Activated CD8-positive, alpha-beta memory T cell treated with anti-CD3 and anti-CD28 coated beads for 4 hours (primary cell): ENCODE results near the gene SH3PXD2A.
"Not testable (repeated sequence)": the region's sequence is repeated elsewhere in the genome, so short reads cannot be mapped to it uniquely, and the experiment has no call there.

Source experiments
- DNase-seq, 2 donors: peaks; one replicate each; pipeline ENCODE4 v3.0.0-alpha.2; 2020; ENCODE audit warnings: low read depth in 2 of 2

The SH3PXD2A gene

DNA sequence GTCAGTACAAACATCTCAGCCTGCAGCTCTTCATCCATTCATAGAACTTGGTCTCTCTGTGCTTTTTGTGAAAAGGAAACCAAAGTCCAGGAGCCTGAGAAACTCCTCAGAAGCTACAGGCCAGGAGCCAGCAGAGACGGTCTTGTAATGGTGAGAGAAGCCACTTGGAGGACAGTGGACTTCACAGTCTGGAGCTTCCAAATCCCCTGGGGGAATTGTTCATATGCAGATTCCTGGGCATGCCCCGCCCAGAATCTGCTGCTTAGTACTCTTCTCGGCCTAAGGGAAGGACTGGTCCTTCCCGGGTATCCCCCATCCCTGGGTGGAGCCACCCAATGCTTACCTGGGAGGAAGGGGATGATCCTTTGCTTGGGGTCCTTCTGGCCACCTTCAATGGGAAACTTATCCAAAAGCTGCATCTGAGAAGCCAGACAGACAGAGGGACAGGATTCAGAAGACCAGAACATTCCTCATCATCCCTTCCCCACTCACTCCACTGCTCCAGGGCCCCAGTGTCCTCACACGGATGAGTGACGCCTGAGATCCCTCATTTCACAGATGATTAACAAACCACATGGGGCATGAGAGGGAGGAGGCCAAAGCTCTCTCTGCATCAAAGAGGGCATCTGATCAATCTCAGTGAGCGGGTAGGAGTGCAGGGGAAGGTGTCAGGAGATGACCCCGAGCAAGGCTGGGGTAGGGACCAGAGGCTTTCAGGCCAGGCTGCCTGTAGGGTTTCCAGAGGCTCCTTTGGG is 88.4 kb downstream of the SH3PXD2A start:
- no peak for DNase-seq

DNA sequence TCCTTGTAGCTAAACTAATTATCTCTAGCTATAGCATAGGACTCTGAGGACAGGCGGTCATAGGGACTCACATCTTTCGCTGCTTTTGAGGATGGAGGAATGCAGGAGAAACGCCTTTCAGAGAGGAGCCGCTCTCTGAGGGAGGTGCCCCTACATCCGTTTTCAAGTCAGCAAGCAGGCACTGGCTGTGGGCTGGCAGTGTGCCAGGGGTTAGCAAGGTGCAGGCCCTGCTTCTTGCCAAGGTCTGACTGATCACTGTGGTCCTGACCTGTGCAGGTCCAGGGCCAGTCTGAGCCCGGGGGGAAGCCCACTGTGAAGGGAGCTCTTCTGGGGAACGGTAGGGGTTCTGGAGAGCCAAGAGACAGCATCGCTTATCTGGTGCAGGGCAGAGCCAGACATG is 89.4 kb downstream of the SH3PXD2A start:
- DNase-seq = peak; percentile 43 to 51

DNA sequence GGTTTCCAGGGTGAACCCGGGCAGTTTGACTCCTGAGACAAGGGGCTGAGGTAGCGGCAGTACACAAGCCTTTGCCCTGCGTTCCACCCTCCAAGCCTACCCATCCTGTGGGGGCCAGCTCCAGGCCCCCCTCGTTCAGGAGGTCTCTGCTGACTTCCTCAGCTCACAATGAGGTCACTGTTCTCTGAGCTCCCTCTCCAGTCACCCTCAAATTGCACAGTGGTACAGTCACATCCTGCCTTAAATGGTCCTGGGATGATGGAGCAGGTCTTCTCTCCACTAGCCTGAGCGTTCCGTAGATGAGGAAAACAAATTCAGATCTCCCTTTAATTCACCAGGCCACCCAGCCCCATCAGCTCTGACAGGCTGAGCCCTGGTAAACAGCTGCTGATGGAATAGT is 90.2 kb downstream of the SH3PXD2A start:
- DNase-seq = no peak

DNA sequence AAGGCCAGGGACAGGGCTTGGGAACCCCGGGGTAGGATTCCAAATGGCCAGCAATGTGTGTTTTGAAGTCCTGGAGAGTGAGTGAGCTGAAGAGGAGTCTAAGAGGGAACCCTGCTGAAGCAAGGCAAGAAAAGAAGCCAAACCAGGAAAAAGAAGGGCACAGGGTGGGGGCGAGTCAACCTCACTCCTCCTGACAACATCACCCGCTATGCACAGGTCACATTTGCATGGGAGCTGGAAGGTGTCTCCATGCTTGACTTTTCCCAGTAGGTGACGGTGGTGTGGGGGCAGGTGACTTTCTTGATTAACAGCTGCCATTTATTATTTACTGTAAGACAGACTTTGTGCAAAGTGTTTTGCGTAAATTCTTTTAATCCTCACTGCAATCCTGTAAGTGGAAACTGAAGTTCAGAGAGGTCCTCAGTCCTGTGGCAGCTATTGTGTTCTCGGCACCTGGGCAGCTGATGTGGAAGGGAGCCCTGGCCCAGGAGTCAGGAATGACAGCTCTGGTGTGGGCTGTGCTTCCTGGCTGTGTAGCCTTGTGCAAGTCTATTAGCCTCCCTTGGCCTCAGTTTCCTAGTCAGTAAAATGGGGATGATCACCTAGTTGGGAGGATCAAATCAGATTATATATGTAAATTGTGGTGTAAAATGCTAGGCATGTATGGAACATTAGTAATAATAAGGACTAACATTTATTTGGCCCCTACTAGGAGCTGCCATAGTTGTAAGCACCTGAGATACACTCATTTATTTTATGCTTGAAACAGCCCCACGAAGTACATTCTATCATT is 90.9 kb downstream of the SH3PXD2A start:
- no peak for DNase-seq

DNA sequence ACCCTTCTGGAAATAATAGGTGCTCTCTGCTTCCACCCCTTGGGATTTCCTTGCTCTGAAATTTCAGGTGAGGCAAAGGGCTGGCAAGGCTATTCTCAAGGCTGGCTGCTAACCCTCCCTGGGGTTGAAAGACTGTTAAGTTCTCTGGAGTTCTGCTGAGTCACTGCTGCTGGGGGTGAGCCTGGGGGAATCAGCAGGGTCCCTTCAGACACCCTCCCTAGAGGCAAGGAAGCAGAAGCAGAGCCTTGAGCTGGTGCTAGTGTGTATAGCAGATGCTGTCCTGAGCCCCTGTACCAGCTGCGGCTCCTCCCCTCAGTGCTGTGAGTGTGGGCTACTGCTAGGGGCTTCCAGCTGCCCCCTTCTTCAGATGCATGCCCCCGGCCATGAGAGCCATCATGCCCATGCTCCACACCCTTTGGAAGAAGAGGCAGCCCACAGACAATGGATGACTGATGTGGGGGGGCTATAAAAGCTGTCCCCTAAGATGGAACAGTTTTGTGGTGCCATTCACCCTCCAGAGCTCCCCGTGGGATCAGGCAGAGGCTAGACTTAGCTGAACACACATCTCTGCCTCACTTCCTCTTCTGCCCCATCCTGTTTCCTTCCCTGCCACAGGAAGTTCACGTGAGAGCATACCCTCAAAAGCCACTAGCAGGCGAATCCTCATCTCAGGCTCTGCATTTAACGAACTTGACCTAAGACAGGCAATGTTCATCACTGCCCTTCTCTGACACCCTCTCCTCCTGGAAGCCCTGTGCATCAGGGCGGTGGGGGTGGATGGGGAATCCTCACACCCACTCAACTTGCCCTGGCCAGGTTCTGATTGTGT is 91.8 kb downstream of the SH3PXD2A start:
- no peak for DNase-seq

DNA sequence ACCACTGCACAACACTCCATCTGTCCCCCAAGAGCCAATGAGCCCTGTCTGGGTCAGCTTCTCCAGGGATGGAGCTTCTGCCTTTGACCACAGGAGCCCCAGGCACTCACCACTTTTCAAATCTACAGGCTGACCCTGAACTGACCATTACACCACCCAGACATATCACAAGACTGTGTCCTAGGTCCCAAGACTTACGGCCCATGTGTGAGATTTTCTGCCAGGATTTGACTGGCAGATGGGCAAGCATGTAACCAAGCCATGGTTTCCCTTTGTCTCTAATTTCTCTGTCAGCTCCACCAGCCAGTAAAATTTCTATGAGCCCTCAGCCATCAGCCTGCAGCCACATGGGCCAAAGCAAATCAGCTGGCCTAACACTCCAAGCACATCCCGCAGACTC is 92.5 kb downstream of the SH3PXD2A start:
- DNase-seq = no peak

DNA sequence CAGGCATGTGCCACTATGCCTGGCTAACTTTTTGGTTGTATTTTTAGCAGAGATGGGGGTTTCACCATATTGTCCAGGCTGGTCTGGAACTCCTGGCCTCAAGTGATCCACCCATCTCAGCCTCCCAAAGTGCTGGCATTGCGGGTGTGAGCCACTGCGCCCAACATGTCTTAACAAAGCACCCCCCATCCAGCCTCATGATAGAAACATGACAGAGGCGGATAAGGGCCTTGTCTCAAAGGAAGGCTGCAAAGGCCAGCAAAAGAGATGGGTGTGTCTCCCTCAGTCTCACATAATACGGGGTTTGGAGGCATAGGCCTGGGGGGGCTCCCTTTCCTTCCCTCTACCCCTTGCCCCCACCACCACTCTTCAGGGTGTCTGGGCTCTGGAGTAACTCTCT is 93.2 kb downstream of the SH3PXD2A start:
- DNase-seq = no peak

DNA sequence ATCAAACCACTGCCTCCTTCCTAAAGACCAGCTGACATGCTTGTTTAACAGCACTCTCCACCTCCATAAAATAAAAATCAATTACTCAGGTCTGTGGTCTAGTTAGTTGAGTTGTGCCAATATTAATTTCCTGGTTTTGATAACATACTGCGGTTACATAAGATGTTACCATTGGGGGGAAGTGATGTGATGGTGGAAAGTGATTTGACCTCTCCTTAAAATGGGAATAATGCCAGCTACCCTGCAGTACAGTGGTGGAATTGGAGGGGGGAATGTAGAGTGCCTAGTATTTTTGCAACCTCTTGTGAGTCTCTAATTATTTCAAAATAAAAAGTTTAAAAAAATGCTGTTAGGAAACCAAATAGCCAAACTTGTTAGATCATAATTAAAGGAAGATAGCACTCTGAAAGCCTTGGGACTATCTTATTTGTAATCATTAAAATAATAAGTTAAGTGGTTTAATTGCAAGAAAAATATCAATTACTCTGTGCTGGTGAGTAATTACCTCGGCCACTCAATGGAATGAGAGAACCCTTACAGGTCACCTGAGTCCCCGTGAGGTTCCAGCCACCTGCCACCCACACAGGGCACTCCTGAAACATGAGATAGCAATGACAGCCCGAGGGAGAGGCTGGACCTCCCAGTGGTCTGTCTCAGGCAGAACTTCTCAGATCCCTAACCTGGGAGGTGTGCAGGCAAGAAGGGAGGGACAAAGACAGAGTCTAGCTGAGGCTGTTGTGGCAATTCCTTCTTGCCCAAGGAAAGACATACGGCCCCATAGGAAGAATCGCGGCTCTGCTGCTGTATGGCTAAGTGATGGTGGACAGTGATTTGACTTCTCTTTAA is 94.1 kb downstream of the SH3PXD2A start:
- no peak for DNase-seq

DNA sequence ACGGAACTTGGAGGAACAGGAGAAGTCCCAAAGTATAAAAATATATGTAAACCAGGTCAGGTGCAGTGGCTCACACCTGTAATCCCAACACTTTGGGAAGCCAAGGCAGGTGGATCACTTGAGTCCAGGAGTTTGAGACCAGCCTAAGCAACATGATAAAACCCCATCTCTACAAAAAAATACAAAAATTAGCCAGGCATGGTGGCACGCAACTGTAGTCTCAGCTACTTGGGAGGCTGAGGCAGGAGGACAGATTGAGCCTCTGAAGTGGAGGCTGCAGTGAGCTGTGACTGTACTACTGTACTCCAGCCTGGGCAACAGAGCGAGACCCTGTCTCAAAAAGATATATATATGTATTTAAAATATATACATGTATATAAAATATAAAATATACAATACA is 95.1 kb downstream of the SH3PXD2A start:
- not testable (repeated sequence) for DNase-seq

DNA sequence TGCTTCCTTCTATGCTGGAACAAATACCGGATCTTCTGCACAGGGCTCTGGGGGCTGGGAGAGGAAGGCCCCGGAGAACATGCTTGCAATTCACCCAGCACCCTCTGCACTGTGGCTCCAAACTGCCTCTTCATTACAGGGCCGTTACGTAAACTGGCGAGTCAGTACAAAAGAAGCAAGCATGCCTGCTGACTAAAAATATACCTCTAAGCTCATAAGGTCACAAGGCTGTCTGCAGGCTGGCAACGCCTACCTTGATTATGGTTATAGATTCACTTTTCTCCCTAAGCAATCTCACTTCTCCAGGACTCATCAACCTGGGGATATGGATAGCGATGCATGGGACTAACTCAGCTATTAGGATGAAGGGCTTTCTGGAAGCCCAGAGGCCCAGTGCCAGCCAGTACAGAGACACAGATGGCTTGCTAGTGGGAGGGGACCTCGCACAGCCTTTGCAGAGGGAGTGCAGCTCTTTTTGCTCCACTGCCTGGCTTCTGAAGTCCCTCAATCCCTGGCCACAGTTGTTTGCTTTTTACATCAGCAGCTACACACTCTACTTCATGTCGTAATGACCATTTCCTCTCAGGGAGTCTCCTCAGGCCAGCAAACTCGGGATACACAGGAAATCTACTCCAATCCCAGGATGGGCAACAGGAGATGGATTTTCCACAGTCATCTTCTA is 96.1 kb downstream of the SH3PXD2A start:
- DNase-seq = no peak

DNA sequence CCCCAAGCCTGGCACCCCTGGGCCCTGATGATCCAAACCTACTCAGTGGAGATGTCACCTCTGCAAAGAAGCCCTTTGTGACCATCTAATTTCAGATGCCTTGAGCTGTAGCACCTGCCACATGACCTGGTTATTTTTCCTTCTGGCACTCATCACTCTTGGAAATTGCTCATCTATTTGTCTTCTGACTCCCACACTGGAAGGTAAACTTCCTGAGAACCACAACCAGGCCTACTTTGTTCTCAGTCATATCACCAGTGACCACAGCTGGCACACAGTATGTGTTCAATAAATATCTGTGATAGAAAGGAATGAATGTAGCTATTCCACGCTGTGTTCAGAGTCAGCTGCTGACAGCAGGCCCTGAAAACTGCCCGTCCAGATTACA is 97.1 kb downstream of the SH3PXD2A start:
- no peak for DNase-seq

DNA sequence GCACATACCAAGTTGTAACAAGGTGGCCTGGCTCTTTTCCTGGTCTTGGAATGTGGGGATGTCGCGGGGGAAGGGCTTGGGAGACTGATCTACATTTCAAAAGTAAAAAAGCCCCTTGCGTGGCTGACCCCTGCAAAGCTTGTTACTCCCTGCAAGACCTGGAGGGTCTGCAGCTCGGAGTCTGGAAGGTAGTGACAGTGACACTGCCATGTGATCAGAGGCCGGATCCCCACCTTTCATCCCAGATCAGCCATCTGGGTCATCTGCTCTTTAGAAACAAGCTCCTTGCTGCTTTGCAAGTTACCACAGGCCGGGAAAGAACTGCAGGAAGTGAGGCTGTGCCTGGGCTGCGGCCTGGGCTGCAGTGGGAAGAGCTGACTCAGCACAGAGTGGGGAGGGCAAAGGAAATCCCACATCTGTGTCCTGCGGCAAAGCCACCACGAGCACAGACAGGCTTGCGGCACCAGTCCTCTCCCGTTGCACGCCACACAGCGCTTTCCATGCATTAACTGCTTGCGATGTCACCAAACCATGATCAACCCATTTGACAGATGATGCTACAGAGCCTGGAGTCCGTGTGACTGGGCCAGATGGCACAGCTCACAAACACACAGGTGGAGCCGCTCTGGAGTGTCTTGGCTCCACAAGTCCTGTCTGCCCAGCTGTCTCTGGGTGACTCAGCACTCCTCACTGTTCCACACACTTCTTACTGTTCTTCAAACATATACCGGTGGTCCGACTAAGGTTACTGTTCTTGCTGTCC is 97.7 kb downstream of the SH3PXD2A start:
- peak in 1 of 2 donors; percentile 43 for DNase-seq

DNA sequence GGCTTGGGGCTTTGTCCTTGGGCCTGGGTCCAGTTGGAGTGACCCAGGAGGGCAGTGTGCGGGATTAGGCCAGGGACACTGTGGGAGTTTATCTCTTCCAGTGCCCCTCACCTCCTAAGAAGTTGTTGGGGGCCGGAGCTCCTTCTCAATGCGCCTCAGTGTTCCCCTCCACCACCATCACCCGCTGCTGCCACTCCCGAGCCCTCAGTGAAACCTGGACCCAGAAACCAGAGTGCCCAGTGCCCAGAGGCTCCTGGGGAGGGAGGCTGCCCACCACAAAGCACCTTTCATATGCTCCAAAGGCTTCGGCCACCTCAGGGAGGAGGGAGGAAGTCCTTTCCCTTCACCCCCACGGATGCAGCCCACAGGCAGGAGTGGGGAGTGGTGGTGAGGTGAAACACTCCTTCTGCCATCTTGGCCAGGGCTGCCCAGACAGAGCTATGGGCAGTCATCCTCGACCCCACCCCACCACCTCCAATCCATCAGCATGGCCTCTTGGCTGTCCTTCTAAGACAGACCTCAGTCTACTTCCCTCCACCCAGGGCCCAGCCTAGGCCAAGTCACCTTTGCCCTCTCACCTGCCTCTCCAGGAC is 99.0 kb downstream of the SH3PXD2A start:
- DNase-seq = no peak

DNA sequence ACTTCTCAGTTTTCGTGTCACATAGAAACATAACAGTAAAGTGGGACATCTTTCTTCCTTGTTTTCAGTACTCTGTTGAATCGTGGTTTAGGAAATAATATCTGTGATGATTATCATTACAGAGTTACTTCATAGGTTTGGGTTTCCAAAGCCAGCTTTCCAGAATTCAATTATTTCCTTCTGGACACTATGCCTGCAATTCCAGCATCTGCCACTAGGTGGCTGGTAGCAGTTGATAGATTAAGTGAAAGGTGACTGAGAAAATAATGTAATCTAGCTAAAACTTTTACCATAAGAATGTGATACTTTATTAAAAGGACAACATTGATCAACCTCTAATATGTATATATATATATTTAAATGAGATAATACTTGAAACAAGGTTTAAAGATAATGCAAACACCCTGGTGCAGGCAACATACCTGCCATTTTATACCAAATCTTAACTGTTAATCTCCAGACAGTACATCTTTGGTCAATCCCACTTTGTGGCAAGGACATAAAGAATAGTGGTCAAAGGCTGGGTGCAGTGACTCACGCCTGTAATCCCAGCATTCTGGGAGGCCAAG is 102.6 kb downstream of the SH3PXD2A start:
- no peak for DNase-seq

DNA sequence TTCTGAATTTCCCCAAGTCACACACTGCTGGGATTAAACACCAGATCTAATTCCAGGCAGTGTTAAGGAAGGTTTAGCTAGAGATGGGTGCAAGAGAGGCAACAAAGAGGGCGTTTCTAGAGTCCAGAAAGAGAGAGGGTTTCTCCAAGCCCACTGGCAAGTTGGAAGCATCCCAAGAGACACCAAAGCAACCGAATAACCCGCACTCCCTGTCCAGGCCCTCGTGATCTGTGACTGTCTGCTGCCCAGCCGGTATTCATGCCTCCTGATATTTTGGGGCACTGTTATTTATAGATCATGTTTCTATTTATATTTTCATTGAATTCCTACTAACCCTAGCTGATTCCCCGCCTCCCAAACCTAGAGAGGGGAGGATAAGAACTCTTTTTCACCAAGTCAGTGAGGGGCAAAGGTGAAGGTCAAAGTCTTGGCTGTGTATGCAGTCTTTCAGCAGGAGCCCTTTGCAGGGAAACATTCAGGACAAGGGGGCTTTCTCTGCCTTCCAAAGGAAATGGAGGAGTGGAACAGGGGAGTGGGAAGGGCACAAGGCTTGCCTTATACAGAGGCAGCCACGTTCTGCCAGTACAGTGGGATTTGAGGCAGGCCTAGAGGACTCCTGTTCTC is 103.6 kb downstream of the SH3PXD2A start:
- DNase-seq = no peak

DNA sequence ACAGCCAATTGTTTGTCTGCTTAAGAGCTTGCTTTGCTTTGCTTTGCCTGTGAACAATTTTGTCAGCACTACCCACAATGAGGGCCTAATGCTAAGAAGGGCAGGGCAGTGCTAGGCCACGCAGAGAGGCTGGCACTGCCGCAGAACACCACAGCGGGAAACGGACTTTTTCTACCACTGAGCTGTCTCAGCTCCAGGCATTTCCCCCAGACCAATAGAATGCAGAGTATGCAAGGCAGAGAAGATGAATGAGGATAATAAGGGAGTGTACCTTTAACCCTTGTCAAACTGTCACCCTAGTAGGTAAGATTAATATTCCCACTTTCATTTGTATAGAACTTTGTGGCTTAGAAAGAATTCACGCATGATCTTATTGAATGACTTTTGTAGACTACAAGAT is 104.5 kb downstream of the SH3PXD2A start:
- no peak for DNase-seq

DNA sequence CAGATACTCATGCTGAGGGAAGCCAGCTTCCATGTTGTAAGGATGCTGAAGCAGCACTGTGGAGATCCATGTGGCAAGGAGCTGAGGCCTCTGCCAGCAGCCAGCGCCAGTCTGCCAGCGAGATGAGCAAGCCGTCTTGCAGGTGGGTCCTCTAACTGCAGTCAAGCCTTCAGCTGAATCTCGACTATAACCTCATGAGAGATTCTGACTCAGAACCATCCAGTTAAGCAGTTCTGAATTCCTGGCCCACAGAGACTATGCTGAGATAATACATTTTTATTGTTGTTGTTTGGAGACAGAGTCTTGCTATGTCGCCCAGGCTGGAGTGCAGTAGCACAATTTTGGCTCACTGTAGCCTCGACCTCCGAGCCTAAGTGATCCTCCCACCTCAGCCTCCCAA is 105.6 kb downstream of the SH3PXD2A start:
- DNase-seq = no peak

DNA sequence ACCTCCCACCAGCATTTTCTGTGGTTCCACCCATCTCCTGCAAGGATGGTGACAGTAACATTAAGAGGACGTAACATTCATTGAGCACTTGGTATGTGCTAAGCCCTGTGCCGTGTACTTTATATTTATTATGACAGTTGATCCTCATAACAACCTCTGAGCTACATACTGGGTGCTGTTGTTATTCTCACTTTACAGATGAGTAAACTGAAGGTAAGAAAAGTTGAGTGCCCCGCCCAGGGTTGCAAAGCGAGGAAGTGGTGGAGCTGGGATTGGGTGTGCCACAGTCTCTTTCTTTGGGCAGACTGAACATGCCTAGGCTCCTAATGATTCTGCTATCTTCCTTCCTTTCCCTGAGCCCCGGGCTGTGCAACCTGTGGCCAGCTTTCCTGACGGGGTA is 107.4 kb downstream of the SH3PXD2A start:
- no peak for DNase-seq
